CD4-positive, alpha-beta T cell treated with Interleukin-6 at 100 ng/mL for 8 hours (primary cell): Measurements from ENCODE around the gene HSD17B11.
"Not testable (repeated sequence)": the region's sequence is repeated elsewhere in the genome, so short reads cannot be mapped to it uniquely, and the experiment has no call there.

Source experiments
- DNase-seq: peaks from one replicate; pipeline ENCODE4 v3.0.0-alpha.2; 2020; ENCODE audit warnings: mixed read lengths, low spot score

The HSD17B11 gene

GRCh38 chr4:87356832-87357526 lies 34.0 kb downstream of the HSD17B11 start:
- no peak for DNase-seq

DNA sequence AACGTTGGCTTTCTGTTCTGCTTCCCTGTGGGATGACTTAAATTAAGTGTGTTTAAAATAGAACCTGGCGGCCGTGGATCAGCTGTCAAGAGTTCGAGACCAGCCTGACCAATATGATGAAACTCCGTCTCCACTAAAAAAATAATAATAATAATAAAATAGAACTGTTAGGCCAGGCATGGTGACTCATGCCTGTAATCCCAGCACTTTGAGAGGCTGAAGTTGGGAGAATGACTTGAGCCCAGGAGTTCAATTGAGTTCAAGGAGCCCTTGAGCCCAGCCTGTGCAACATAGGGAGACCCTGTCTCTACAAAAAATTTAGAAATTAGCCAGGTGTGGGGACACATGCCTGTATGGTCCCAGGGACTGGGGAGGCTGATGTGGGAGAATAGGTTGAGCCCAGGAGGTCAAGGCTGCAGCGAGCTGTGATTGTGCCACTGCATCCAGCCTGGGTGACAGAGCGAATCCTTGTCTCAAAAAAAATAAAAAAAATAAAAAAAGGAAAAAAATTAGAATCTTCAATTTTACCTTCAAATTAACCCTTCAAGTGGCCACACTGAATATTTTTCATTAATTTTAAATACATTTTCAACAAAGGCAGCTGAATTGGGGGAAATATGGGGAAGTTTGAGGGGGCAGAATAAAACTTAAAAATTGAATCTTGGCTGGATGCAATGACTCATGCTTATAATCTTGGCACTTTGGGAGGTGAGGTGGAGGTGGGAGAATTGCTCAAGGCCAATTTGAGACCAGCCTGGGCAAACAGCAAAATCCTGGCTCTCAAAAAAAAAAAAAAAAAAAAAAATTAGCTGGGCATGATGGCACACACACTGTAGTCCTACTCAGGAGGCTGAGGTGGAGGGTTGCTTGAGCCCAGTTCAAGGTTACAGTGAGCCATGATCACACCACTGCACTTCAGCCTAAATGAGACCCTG lies 36.6 kb downstream of the HSD17B11 start:
- DNase-seq = no peak

GRCh38 chr4:87353592-87353991 lies 37.4 kb downstream of the HSD17B11 start:
- no peak for DNase-seq

- DNase-seq = no peak
Measured at GRCh38 chr4:87345139-87345538, 45.8 kb downstream of the HSD17B11 start.

- DNase-seq = no peak
Measured at GRCh38 chr4:87342872-87343271, 48.1 kb downstream of the HSD17B11 start.

GRCh38 chr4:87341954-87342635 lies 48.9 kb downstream of the HSD17B11 start:
- DNase-seq = not testable (repeated sequence)

- DNase-seq = no peak
Measured at GRCh38 chr4:87339440-87339839, 51.5 kb downstream of the HSD17B11 start.

- DNase-seq = no peak
Measured at GRCh38 chr4:87337361-87337760, 53.6 kb downstream of the HSD17B11 start.

- no peak for DNase-seq
Measured at GRCh38 chr4:87333267-87333666, 57.7 kb downstream of the HSD17B11 start.

DNA sequence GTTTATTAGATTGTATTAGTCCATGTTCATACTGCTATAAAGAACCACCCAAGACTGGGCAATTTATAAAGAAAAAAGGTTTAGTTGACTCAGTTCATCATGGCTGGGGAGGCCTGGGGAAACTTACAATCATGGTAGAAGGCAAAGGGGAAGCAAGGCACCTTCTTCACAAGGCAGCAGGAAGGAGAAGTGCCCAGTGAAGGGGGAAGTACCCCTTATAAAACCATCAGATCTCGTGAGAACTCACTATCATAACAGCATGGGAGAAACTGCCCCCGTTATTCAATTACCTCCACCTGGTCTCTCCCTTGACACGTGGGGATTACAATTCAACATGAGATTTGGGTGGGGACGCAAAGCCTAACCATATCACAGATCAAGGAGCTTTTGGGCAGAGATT lies 60.2 kb downstream of the HSD17B11 start:
- DNase-seq = no peak

- DNase-seq = no peak
Measured at GRCh38 chr4:87327136-87327535, 63.9 kb downstream of the HSD17B11 start.

- no peak for DNase-seq
Measured at GRCh38 chr4:87326460-87326859, 64.5 kb downstream of the HSD17B11 start.

DNA sequence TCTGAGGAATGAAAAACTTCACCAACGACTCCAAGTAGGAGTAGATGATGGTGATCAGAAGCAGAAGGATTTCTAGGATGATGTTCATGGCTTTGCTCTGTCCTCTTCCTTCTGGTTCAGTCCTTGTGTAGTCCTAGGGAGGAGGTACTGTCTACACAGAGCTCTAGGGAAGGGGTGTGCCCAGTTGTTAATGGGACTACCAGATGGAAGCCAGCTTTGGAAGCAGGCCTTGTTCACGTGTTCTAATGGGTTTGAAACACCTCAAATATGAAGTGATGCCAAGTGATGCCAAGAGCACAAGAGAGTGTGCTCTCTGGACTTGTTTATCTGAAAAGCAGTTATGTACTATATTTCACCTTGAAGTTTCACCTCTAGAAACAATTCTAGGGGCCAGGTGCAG lies 68.2 kb downstream of the HSD17B11 start, which contains the start of gene HSD17B13:
Gene HSD17B13, minus strand, starts transcription at position 129 of the 400 bp plus-strand sequence. Its CDS starts 41 bp downstream, at position 88.
- no peak for DNase-seq

DNA sequence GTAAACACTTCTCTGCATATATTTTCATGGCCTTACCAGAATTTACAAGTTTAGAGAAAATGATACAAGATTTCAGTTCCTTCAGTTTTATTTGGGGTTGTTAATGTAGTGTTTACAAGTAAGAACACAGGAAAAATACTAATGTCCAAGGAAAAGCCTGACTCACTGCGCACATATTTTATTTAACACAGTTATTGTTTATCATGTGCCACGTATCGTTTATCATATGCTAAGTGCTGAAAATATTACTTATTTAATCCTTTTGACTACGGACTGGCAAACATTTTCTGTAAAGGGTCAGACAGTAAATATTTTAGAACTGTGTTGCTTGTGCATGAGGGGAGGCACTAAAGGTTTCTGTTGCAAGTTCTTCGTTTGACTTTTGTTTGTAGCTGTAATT lies 69.1 kb downstream of the HSD17B11 start:
- no peak for DNase-seq

GRCh38 chr4:87317527-87317926 lies 73.5 kb downstream of the HSD17B11 start:
- DNase-seq = no peak

GRCh38 chr4:87316961-87317360 lies 74.0 kb downstream of the HSD17B11 start:
- no peak for DNase-seq

- DNase-seq = not testable (repeated sequence)
Measured at GRCh38 chr4:87315000-87315399, 76.0 kb downstream of the HSD17B11 start.

DNA sequence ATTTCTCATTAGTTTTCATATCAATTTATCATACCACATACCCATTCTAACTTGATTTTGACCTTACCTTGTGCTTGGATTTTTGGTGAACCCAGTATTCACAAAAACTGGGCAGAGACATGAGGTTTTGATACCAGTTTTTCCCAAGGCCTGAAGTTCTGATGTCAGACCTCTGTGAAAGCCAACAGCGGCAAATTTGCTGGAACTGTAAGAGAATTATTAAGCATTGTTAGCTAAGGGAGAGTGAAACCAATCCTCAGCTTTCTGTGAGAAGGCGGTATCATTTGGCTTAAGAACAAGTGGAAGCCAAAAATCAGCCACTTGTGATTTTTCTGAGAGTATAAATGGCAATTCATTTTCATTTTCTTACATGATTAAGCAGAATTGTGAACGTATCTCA lies 77.2 kb downstream of the HSD17B11 start:
- DNase-seq = no peak

DNA sequence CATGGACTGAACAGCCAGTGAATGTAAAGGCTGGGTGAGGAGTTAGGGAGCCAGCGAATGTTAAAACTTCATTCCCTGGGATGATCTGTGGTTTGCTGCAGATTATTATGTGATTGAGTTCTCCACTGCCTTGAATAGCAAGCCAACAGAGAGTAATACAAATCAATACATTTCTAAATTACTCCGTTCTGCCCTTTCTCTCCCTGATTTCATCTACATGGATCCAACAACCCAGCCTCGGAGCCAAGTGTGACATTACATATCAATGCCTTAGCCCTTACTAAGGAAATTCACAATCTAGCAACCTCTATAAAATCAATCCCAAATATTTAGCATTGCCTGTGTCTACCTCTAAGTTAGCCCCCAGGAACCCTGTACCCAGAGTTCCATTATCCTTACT lies 79.3 kb downstream of the HSD17B11 start:
- no peak for DNase-seq

- DNase-seq = no peak
Measured at GRCh38 chr4:87310691-87311335, 80.2 kb downstream of the HSD17B11 start.

- DNase-seq = no peak
Measured at GRCh38 chr4:87309625-87310024, 81.4 kb downstream of the HSD17B11 start.

DNA sequence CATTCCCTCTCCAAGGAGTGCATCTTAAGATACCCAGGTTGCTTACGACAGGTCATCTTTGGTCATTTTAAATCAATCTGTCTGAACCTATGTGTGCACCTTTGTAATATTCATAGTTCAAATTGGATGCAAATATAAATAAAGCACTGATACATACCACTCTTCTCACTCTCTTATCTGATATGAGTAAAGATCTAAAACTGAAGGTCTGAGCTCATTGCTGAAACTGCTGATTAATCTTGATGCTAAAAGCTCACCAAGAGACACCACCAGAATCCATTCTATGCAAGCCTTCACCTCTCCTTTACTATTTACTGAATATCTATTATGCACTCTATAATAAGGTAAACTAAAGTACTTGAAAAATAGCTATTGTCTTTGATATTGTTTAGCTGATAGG lies 84.9 kb downstream of the HSD17B11 start:
- no peak for DNase-seq
